ENCODE measurements around the gene CD58.

CD58 gene

GRCh38 chr1:116490588-116490987, 80.2 kb downstream of the CD58 start:
- DNase-seq = no peak

- no peak for DNase-seq
Observed at GRCh38 chr1:116489231-116489697, 81.6 kb downstream of the CD58 start.

GRCh38 chr1:116488071-116488470, 82.8 kb downstream of the CD58 start:
- DNase-seq = no peak

DNA sequence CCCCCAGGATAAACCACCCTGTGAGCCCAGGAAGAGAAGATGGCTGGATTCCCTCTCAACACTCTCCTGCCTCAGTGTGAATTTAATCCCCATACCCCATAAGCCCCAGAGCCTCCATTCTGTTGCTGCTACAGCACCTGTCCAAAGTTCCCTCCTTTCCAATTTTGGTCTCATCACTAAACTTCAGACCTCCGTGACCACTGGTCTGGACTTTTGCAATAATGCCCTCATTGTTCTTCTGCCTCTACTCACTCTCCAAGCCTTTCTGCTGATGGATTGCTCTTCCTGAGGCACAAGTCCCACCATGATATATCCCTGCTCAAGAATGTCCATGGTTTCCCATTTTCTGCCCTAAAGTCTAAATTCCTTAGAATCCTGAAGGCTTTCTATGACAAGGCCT, 83.2 kb downstream of the CD58 start:
- no peak for DNase-seq

- DNase-seq = no peak
Observed at GRCh38 chr1:116487031-116487430, 83.8 kb downstream of the CD58 start.

DNA sequence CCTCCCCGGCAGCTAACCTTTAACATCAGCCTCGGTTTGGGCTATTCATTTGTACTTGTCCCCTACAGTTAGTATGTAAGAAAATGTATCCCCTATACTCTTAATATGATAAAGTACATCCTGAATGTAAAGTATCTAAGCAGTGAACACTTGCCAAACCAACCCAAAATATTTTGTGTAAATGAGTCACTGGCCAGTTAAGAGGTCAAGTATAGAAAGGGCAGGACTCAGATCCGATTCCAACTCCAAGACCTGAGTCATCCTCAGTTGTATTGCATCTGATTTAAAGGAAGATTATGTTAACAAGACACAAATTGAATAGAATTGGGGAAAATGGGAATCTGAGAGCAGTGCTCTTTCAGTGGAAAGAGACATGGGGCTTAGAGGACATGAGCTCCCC, 84.4 kb downstream of the CD58 start:
- no peak for DNase-seq

DNA sequence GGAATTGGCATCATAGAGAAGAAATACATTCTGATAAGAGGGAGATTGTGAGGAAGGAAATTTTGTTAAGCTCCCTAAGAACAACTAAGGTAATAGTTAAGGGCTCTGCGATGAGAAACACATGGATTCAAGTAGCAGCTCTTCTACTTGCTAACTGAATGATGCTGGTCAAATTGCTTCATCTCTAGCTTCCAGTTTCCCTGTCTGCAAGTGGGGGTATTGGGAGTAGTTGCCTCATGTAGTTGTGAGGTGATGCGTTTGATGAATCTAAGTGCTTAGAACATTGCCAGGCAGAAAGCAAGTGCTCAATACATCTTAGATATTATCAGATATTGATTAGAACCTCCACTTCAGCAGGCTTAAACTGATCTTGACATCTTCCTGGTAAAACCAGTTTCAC, 84.8 kb downstream of the CD58 start:
- no peak for DNase-seq

DNA sequence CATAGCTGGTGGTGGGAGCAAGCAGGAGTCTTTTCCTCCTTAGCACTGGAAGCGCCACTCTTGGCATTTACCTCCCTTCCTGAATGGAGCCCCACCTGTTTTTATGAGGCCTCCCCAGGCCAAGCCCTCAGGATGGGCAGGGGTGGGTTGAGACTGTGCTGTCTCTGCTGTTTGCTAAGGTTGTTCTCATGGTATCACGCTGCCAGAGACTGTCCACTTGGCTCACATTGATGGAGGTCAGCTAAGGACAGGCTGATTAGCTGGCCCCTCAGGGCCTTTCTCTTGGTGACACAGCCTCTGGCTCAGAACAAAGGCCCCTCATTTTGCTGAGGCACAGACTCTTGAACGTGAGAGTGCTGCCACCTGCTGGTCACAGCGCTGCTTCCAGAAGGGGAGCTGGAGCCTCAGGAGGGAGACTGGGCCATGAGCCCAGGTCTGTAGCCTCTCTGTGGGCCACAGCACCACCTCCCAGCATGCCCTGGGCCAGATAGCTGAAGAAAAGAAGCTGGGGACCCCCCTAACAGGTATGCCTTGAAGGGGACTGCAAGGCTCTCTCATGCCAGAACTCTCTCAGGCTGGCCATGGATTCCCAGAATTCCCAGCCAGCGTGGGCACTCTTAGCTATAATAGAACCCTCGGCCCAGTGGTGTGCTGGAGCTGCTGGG, 85.6 kb downstream of the CD58 start:
- DNase-seq = peak; percentile 84 to 85

- DNase-seq = no peak
Observed at GRCh38 chr1:116483481-116484309, 87.1 kb downstream of the CD58 start.

GRCh38 chr1:116482490-116482889, 88.3 kb downstream of the CD58 start:
- DNase-seq = no peak

- DNase-seq = no peak
Observed at GRCh38 chr1:116481934-116482333, 88.9 kb downstream of the CD58 start.

DNA sequence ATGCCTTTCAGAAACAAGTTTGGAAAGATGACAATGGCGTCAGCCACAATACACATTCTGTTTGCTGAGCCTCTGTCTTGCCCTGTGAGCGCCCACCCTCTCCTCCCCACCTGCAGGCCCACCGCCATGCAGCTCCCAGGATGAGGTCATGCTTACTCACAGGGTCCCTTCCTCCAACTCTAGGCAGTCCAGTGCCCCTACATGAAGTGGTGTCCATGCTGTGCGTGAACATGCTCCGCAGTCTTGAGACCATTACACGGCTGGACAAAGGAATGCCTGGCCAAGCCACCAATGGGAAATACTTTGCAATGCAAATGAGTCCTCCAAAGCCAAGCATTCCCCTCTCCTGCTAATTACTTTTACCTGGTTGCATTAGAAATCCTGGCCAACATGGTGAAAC, 92.2 kb downstream of the CD58 start:
- no peak for DNase-seq

DNA sequence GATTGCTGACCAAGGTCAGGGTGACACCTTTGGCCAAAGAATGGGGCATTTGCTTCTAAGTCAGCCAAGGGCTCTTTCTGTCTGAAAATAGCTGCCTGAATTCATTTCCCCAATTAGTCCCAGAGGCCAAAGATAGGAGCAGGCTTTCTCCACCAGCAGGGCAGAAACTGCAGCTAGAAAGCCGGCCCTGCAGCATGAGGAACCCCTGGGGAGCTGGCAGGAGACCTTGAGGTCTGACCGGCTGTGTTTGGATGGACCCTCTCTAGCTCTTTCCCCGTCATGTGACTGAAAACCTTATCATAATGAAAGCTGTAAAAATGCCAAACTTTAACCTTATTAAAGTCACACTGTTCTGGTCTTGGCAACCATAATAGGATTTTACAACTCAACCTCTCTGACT, 93.4 kb downstream of the CD58 start:
- no peak for DNase-seq

DNA sequence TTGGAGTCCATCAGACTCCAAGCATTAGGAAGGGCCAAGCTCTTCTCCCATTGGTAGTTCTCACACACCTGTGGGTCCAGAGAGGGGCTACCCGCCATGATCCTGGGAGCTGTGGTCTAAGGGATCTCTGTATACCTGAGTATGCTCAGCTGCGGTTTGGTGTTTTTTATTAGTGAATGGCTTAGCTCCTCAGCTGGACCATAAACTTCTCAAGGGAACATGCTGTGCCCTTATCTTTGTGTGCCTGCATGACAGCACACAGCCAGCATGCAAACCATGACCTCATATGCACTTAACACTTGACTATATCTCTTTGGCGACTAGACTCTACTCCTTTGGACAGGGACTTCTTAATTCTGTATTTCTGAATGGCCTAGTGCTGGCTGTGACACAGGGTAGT, 94.5 kb downstream of the CD58 start:
- no peak for DNase-seq

DNA sequence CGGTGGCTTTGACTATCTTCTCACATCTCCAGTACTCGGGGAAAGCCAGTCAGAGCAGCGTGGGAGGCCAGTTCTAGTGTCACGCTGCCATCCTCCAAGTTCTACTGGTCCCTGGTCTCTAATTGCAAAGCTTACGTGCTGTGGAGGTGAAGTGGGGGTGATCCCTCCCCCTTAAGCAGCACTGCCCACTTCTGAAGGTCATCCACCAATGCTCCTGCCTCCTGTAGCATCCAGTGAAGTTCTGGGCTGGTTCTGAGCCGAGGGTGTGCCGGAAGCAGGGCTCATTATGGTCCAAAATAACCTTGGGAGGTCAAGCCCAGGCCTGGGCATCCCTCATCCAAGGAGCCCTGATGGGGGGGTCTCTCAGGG, 95.0 kb downstream of the CD58 start:
- DNase-seq = no peak

DNA sequence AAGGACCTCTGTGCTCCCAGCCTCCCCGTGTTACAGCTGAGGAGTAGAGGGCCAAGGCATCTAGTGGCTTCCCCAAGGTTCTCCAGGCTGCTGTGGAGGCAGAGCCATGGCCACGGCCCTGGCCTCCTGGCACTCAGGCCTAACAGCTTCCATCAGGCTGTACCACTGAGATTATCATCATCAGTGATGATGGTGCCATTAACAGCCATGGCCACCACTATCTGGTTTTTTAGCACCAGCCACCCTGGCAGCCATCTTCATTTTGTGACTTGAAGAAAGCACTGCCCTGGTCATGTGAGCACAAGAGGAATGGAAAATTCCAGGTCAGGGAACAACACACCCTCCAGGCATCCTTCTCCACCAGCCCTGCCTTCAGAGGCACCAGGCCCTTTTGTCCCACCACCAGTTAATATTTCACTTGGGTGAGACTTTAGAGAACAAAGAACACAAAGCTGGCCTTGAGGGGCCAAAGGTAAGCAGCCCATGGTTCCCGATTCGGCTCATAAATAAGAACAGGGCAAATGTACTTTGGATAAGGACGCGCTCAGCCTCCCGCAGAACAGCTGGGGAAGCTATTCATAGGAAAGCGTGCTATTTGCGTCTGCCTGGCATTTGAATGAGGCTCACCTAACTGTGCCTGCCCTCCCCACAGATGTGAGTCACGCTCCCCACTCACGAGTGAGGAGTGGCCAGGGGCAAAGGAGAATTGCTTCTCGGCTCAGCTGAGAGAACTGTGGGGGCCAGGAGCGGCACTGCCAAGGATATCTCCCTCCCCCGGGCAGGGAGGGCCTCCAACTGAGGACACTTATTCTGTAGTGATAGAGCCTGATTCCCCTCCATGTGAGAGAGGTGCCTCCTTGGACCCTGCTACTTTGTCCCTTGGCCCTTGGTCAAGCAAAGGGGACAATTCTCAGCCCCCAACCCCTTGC, 95.6 kb downstream of the CD58 start:
- DNase-seq = no peak

- no peak for DNase-seq
Observed at GRCh38 chr1:116472431-116472961, 98.3 kb downstream of the CD58 start.

DNA sequence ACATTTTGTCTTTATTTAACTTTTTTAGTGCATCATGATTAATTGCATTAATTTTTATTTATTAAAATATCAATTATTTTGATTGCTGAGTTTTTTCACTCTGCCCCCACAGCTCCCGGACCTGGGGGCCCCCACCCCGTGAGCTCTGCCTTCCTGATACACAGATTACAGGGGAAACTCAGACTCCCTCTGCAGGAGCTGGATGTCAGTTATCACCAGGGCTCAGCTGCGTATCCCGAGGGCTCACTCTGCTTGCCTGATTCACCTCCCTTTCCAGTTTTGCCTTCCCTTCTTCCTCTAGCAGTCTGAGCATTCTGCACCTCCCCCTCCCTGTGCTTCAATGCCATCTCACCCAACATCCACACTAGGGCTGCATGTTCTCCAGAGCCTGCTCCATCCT, 99.6 kb downstream of the CD58 start:
- DNase-seq = no peak

- no peak for DNase-seq
Observed at GRCh38 chr1:116470671-116471070, 100.2 kb downstream of the CD58 start.

DNA sequence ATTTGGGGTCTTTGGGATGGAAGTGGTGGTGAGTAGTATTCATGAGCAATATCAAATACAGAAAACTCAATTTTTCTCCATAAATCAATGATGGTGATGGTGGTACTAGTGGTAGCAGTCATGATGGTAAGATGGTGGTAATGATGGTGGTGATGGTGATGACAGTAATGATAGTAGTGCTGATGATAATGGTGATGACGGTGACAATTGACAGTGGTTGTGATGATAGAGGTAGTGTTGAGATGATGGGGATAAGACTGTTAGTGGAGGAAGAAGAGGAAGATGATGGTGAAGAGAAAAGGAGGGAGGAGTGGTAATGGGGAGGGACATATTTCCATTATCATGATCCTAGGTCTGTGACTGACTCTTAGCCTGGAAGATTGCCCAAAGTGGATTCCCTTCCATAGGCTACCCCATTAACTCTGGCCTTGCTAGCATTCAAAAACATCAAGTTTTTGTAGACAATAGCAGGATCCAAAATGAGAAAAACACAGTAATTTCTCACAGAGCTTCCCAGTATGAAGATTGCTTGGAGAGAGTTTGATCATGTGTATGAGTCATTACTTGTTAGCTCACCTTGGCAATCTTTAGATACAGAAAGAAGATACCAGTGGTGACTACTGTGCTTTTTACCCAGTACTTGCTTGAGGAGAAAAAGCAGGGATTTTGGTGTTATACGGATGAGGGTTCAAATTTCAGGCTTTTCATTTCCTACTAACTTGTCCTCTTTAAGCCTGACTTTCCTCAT, 103.8 kb downstream of the CD58 start:
- DNase-seq = no peak

DNA sequence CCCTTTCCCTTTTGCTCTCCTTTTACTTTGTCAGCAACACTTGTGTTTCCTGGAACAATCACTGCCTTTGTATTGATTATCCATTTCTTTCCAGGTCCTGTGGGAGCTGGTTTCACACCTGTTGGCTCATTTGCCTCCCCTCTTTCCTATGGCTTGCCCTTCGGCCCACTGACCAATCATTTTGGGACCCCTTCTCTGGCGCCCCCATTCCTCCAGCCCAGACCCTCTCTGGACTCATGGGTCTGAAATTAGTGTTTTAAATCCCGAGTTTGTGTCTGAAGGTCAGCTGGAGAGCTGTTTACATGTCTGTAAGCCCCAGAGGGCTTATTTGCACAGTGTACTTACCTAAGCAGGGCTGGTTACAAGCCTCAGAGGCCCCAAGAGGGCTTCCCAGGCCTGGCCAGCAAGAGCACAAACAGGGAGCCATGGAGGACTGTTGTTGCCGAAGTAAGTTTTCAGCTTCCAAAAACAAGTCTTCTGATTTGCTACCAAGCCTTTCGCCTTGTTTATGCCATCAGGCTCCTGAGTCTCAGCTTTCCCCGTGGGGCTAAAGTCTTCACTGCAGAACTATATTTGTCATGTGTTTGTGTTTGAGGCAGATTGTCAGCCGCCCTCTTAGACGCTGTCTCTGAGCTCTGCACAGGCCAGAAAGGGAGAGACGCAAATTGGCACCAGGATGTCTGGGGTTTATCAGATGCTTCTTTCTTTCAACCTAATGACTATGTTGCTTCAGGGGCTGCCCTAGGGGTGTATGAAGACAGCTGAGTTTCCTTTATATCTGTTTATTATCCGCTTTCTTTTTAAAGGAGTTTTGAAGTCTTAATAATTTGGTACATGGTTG, 104.8 kb downstream of the CD58 start:
- DNase-seq = no peak

DNA sequence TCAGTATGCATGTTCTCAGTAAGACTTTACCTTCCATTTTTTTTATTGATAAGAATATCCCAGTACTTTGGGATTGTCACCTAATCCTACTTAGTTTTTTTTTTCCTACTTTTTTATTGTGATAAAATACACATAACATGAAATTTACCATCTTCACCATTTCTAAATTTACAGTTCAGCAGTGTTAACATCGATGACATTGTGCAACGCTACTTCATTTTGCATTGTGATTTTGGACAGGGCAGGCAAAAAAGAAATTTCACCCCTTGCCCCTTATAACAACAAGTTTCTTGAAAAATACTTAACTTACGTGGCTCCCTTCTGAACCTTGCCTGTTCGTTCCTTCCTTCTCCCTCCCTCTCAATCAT, 105.4 kb downstream of the CD58 start:
- no peak for DNase-seq

Measured in CD4-positive, alpha-beta T cell treated with Interleukin-4 for 1 hour (primary cell).